Tongue (tissue), 2 donors: ENCODE results near the gene ARID1B. TPM values are rescaled to one million over a fixed set of nuclear protein-coding genes. Genes with fewer than 3 reads are reported as not detected.

Experiments used
- DNase-seq: peaks from one replicate; pipeline ENCODE4 v3.0.0-alpha.2; 2015
- total RNA-seq: library from RNA; depleted of rRNA; stranded (reverse); fragments of >200 nt; gene quantifications from one replicate; pipeline ENCODE4 v1.2.3, GENCODE V29; 2014

The ARID1B gene
- total RNA-seq, 1 donor from 2014 or later = 143 TPM

DNA sequence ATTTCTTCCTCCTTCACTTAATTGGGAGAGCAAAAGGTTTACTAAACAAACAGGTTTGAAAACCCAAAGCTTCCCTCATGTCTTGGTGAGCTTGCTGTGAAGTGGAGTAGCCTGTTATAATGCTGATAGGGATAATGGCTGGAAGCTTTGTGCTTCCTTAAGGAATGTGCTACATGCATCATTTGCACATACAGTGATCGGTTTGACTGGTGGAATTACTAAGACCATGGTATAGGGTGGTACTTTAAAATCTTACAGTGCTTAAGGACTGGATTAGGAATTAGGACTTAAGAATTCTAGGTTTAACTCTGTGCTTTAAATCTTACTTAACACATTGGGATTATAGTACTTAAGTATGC lies 75.7 kb downstream of the ARID1B start:
- DNase-seq = no peak

DNA sequence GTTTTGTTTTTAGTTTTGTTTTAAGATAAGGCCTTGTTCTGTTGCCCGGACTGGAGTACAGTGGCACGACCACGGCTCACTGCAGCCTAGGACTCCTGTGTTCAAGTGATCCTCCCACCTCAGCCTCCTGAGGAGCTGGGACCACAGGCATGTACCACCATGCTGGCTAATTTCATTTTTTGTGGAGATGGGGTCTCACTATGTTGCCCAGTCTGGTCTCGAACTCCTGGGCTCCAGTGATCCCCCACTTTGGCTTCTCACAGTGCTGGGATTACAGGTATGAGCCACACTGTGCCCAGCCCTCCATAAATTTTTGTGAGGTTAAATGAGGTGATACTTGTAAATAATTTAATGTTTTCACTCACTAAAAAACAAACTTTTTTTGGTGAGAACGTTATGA lies 76.6 kb downstream of the ARID1B start:
- no peak for DNase-seq

- no peak for DNase-seq
These were observed 77.4 kb downstream of the ARID1B start for GRCh38 chr6:156854466-156855161.

DNA sequence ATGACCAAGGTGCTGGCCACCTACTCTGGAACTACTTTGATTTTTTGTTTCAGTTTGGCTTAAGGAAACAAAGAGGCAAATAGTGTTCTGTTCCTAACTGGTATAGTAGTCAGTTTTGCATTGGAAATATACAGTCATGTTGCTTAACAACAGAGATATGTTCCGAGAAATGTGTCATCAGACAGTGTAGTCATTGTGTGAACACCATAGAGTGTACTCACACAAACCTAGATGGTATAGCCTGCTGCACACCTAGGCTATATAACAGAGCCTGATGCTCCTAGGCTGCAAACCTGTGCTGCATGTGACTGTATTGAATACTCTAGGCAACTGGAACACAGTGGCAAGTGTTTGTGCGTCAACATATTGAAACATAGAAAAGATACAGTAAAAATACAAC lies 80.4 kb downstream of the ARID1B start:
- no peak for DNase-seq

DNA sequence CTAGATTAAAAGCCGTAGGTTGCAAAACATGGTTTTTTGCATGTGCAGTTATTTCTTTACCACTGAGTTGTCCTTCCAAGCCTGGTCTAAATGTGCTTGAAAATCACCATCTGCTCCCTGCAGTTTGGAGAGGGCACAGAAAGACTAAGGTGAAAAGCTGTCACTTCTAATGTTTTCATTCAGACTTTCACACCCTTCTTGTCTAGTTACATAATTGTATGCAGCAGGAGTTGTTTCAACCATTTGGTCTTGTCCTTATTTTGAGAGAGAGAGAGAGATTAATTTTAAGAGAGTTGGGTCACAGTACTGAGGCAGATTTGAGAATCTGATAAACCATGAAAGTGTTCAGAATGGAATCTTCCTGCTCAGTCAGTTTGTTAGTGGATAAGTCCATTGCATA lies 82.5 kb downstream of the ARID1B start:
- no peak for DNase-seq

- no peak for DNase-seq
These were observed 85.5 kb downstream of the ARID1B start for GRCh38 chr6:156862711-156863110.

- no peak for DNase-seq
These were observed 86.3 kb downstream of the ARID1B start for GRCh38 chr6:156863504-156863903.

- DNase-seq = no peak
These were observed 87.4 kb downstream of the ARID1B start for GRCh38 chr6:156864557-156864956.

- no peak for DNase-seq
These were observed 87.9 kb downstream of the ARID1B start for GRCh38 chr6:156865019-156865629.

DNA sequence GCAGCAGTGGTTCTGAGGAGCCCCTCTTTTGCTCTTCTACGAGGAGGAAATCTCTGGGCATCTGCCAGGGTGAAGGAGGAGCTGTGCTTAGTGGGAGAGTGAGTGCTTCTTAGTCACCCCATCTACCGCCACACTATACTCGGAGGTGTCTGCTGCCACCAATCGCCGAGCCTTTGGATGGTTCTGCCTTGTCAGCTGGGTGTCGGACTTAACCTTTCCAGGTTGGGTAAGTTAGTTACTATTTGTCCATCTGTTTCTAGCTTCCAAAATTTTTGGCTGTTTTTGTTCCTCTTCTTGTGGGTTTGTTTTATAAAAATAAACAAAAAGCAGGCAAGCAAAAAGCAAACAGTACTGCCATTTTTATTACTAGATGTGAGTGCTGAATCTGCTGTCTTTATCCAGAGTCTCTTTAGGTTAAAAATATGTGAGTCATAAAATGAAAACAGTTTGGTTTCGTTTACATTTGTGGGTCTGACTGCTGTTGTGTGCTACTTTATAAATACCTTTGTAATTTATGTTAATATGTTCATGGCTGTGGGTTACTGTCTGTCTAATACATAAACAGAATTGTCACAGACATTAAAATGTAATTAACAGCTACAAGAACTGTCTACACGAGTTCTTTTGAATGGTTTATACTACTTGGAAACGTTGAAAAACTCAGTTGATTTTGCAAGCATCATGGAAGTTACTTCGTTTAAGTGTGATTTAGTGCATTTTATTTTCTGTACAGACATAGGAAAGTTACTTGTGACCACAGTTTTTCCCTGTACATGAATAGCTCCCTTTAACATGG lies 89.2 kb downstream of the ARID1B start:
- DNase-seq = no peak

DNA sequence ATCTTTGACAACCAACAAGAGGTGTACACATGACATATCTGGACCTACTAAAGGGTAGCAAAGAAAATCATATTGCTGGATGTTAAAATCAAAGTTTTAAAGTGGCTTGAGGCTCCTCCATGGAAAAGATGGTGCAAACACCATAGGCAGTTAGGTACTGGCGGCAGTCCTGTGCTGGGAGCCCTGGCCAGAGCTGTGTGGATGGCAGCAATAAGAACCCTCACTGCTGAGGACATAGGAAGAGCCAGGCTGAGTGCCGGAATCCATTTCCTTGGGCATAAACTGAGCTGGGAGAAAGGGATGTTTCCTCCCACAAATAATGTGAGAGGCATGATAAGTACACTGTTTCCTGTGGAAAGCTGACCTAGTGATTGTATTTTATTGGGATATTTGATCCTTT lies 89.9 kb downstream of the ARID1B start:
- DNase-seq = no peak

DNA sequence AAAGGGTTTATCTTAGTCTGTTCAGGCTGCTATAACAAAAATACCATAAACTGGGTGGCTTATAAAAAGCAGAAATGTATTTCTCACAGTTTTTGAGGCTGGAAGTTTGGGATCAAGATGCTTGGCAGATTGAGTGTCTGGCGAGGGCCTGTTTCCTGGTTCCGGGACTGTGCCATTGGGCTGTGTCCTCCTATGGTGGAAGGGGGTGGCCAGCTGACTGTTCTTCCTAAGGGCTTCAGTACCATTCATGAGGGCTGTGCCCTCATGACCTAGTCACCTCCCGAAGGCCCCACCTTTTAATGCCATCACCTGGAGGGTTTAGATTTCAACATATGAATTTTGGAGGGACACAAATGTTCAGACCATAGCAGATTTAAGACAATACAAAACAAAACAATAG lies 91.2 kb downstream of the ARID1B start:
- no peak for DNase-seq

DNA sequence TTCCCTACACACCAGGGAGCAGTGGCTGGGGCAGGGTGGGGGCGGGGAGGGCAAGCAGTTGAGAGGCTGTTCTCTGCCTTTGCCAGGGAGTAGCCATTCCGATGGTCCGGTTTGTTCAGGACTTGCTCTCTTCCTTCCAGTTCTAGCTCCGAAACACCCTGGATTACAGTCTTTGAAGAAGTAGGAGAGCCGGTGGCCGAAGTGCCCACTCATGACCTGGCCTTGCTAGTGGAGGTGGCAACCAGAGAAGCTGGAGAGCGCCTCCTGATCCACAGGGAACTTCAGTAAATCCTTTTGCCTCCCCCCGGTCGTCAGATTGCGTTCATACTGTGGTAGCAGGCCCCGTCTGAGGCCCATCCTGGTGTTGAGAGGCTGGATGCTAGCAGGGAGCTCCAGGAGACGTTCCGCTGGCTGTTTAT lies 92.8 kb downstream of the ARID1B start:
- no peak for DNase-seq

- DNase-seq = no peak
These were observed 93.9 kb downstream of the ARID1B start for GRCh38 chr6:156870924-156871539.

DNA sequence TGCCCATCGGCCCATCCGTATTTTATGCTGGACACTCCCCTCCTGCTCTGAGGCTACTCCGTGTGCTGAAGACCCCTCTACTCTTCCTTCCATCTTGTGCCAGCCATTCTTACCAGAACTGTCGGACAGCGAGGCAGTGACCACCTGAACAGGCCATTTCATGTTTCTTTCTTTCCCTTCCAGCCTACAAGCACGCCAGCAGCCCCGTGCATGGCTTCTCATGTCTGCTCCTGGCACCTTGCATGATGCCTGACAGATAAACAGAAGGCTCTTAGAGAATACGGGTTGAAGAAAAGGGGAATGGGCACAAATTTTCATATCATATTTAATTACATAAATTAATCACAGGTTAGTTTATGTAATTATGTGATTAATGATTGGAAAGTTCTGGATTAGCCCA lies 95.7 kb downstream of the ARID1B start:
- no peak for DNase-seq

GRCh38 chr6:156873654-156874380 lies 96.6 kb downstream of the ARID1B start:
- no peak for DNase-seq

DNA sequence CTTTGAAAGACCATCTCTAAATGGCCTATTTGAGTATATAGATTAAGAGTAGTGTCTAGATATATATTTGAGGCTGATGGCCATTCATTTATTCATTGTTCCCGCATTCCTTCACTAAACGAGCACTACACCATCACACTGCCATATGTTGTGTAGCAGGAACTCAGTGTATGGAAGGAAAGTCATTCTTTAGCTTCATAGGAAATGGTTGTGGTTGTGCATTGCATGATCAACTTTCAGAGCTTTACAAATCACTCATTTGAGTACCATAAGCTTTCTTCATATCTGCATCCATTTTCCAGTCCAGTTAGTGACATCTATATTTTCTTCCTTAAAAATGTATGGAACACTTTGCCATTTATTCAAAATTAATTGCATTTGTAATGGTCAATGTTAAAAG lies 97.9 kb downstream of the ARID1B start:
- DNase-seq = no peak

- DNase-seq = no peak
These were observed 99.1 kb downstream of the ARID1B start for GRCh38 chr6:156876302-156876701.

DNA sequence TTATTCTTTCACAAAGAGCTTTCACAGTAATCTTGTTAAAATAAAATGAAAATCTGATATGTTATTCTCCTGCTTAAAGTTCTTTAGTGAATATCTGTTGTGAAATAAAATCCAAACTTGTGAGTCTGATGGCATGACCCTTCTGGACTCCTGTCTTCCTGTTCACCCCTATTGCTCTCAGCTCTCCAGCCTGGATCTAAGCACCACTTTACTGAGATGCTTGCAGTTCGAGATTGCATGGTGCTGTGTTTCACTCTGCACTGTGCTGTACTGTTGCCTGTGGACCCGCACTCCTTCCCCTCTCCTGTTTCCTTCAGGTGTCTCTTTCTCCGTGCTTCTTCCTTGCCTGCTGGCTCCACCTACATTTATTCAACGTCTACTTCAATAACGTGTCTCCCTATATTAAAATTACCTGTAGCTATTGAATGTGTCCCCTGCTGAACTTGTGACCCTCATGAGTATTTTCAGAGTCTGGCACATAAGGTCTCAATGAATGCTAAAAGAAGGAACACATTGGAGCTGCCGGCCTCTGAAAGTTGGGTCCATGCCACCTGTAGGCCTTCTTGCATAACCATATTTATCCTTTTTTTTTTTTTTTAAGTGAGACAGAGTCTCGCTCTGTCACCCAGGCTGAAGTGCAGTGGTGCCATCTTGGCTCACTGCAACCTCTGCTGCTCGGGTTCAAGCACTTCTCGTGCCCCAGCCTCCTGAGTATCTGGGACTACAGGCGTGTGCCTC lies 100.1 kb downstream of the ARID1B start:
- no peak for DNase-seq

DNA sequence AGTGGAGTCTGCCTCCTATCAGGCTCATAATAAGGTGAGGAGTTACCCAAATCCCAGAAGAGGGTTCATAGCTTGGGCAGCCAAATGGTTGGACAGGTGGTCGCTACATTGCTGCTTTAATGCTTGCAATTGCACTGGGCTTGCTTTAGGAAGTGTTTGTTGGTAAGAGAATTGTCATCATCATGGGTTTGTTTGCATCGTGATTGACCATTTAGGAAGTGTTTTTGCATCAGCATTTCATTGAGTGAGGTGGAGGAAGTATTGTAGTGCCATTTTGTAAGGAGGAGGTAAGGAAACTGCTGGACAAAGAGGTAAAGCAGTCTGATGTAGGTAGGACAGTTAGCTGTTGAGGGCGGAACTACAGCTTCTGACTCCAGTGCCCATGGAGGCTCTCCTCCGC lies 101.5 kb downstream of the ARID1B start:
- DNase-seq = no peak

DNA sequence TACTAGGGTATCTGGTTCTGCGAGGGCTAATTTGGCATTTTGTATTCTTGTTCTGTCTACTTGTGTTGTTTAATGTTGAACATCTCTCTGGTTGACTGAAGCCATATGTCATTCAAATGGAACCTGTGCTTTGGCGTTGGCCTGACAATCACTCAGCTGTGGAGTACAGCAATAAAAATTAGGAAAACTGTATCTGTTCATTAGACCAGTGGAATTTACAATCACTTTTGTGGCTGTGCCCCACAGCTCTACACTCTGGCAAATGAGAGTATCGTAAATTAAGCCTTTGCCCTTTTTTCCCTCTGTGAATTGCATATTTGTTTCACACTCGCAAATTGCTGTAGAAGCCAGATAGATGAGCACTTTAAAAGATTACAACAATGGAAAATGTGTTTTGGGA lies 102.0 kb downstream of the ARID1B start:
- DNase-seq = no peak

- no peak for DNase-seq
These were observed 102.4 kb downstream of the ARID1B start for GRCh38 chr6:156879591-156879990.
